GM12878 (cell line): ENCODE measurements around the gene CDKN3. TPM values are rescaled to one million over a fixed set of nuclear protein-coding genes. Genes with fewer than 3 reads are reported as not detected.

Experiments used
- ATAC-seq: fragments of 200-7000 bp; cut with Tn5 transposase; 3 replicates; pipeline ENCODE4 v1.9.1; 2020; ENCODE audit warnings: mild to moderate bottlenecking, moderate library complexity
- BruUV-seq: library from RNA; stranded (reverse); fragments of 400-500 nt; replicated peaks from 2 replicates; lab custom pipeline; 2021; lab: Mats Ljungman, UMichigan
- CTCF ChIA-PET: fragments of 300-600 bp; sonication (Branson Sonifier 250); formaldehyde crosslinking; extraction: SDS; loops from one replicate; lab custom pipeline; 2021; ENCODE audit warnings: inconsistent platforms; lab: Yijun Ruan, JAX
- POLR2A ChIA-PET: fragments of 350-600 bp; formaldehyde crosslinking; extraction: SDS; loops from one replicate; lab custom pipeline; 2021; ENCODE audit warnings: inconsistent platforms; lab: Charles Lee
- RAD21 ChIA-PET: fragments of 300-600 bp; sonication (Branson Sonifier 250); formaldehyde crosslinking; loops from one replicate; lab custom pipeline; 2023; ENCODE audit warnings: antibody characterized with exemption; ENCODE audit not compliant: unreplicated experiment; lab: Charles Lee
- SMC1A ChIA-PET: fragments of 300-600 bp; sonication (Branson Sonifier 250); formaldehyde crosslinking; loops from one replicate; lab custom pipeline; 2023; ENCODE audit not compliant: unreplicated experiment, uncharacterized antibody; lab: Charles Lee
- DNase-seq: peaks from one replicate; pipeline ENCODE4 v3.0.0-alpha.2; 2011; ENCODE audit warnings: low read depth, low spot score
- FAIRE-seq: peaks from 3 replicates; lab custom pipeline; 2011; peaks lifted over from hg19 to GRCh38; lab: Jason Lieb, UNC
- H2AFZ ChIP-seq: 2 replicates; pipeline ENCODE4 v1.6.0; 2011; ENCODE audit warnings: low read depth, low read length, control low read depth; ENCODE audit not compliant: control insufficient read depth
- H3K27ac ChIP-seq: 2 replicates; pipeline ENCODE4 v1.5.1; 2011; ENCODE audit warnings: control low read depth; ENCODE audit not compliant: control insufficient read depth, insufficient read depth
- H3K27me3 ChIP-seq, 2 experiments: replicated peaks in 1 of 2; 2 replicates each; pipeline versions ENCODE4 v1.6.0 to v1.6.1; 2011; ENCODE audit warnings: low read length in 1 of 2; ENCODE audit not compliant: control insufficient read depth in 2 of 2, insufficient read depth in 2 of 2
- H3K36me3 ChIP-seq, 2 experiments: 2 replicates each; pipeline ENCODE4 v1.5.1; 2011; ENCODE audit warnings: low read length in 1 of 2; ENCODE audit not compliant: control insufficient read depth in 2 of 2, insufficient read depth in 2 of 2
- H3K4me1 ChIP-seq: 2 replicates; pipeline ENCODE4 v1.6.1; 2011; ENCODE audit warnings: mild to moderate bottlenecking, low read length, moderate library complexity, mixed read lengths; ENCODE audit not compliant: control insufficient read depth, insufficient read depth
- H3K4me2 ChIP-seq: 2 replicates; pipeline ENCODE4 v1.6.0; 2011; ENCODE audit warnings: control low read depth; ENCODE audit not compliant: control insufficient read depth, insufficient read depth
- H3K4me3 ChIP-seq: fragments of 200-600 bp; sonication (generic); 2 replicates; pipeline ENCODE4 v1.5.1; 2016
- H3K79me2 ChIP-seq: 2 replicates; pipeline ENCODE4 v1.6.0; 2011; ENCODE audit warnings: low read length; ENCODE audit not compliant: control insufficient read depth, insufficient read depth
- H3K9ac ChIP-seq: 2 replicates; pipeline ENCODE4 v1.8.0; 2011; ENCODE audit warnings: low read length, control low read depth, mixed read lengths; ENCODE audit not compliant: control insufficient read depth, insufficient read depth
- H3K9me3 ChIP-seq: replicated peaks from 3 replicates; pipeline ENCODE4 v1.5.1; 2011; ENCODE audit warnings: mild to moderate bottlenecking, low read length; ENCODE audit not compliant: control insufficient read depth, insufficient read depth
- H4K20me1 ChIP-seq: 2 replicates; pipeline ENCODE4 v1.6.0; 2011; ENCODE audit not compliant: control insufficient read depth, insufficient read depth
- BRCA1 ChIP-seq: IDR thresholded peaks from 2 replicates; pipeline ENCODE4 v1.6.1; 2011; ENCODE audit warnings: low read depth, low read length, improper control_type of control experiment
- CBFB ChIP-seq: IDR thresholded peaks from 2 replicates; pipeline ENCODE4 v1.6.1; 2016; ENCODE audit warnings: antibody characterized with exemption, low read depth
- CEBPB ChIP-seq, 2 experiments: fragments of 150-350 bp in 1 of 2; IDR thresholded peaks; 2 replicates each; pipeline ENCODE4 v1.6.1; 2012 to 2014; ENCODE audit warnings: low read depth in 2 of 2, low read length in 2 of 2, borderline replicate concordance in 1 of 2, inconsistent platforms in 1 of 2
- E4F1 ChIP-seq: fragments of 450-650 bp; IDR thresholded peaks from 2 replicates; pipeline ENCODE4 v1.6.1; 2018; ENCODE audit warnings: borderline replicate concordance, mild to moderate bottlenecking; ENCODE audit not compliant: partially characterized antibody
- ESRRA ChIP-seq: IDR thresholded peaks from 2 replicates; pipeline ENCODE4 v1.6.1; 2012; ENCODE audit warnings: mild to moderate bottlenecking, low read length, improper control_type of control experiment
- IKZF1 ChIP-seq: fragments of 450-650 bp; conservative IDR thresholded peaks from 2 replicates; pipeline ENCODE4 v1.6.1; 2017; ENCODE audit warnings: antibody characterized with exemption, mild to moderate bottlenecking
- KAT2A ChIP-seq: conservative IDR thresholded peaks from 2 replicates; pipeline ENCODE4 v1.6.1; 2011; ENCODE audit warnings: low read depth, low read length; ENCODE audit not compliant: control insufficient read depth
- KLF5 ChIP-seq: fragments of 450-650 bp; IDR thresholded peaks from 2 replicates; pipeline ENCODE4 v1.6.1; 2014; ENCODE audit warnings: mild to moderate bottlenecking; ENCODE audit not compliant: partially characterized antibody
- MTA3 ChIP-seq: IDR thresholded peaks from 2 replicates; pipeline ENCODE4 v1.6.1; 2012; ENCODE audit warnings: low read length, inconsistent platforms, borderline replicate concordance
- MXI1 ChIP-seq: fragments of 150-350 bp; IDR thresholded peaks from 2 replicates; pipeline ENCODE4 v1.6.1; 2011; ENCODE audit warnings: low read depth, mild to moderate bottlenecking, inconsistent platforms, low read length, improper control_type of control experiment
- NR2C2 ChIP-seq: IDR thresholded peaks from 2 replicates; pipeline ENCODE4 v1.6.1; 2011; ENCODE audit warnings: borderline replicate concordance, low read depth; ENCODE audit not compliant: control insufficient read depth, insufficient read length
- RB1 ChIP-seq: fragments of 450-650 bp; formaldehyde crosslinking; IDR thresholded peaks from 2 replicates; pipeline ENCODE4 v1.6.1; 2017; ENCODE audit warnings: mild to moderate bottlenecking, borderline replicate concordance
- SREBF2 ChIP-seq: IDR thresholded peaks from 2 replicates; pipeline ENCODE4 v1.6.1; 2012; ENCODE audit warnings: mild to moderate bottlenecking, low read length
- STAT3 ChIP-seq: IDR thresholded peaks from 2 replicates; pipeline ENCODE4 v1.6.1; 2011; ENCODE audit warnings: low read depth, low read length, improper control_type of control experiment
- TCF7 ChIP-seq: IDR thresholded peaks from 2 replicates; pipeline ENCODE4 v1.6.1; 2014; ENCODE audit warnings: antibody characterized with exemption, borderline replicate concordance
- ZNF217 ChIP-seq: fragments of 450-650 bp; IDR thresholded peaks from 2 replicates; pipeline ENCODE4 v1.6.1; 2017; ENCODE audit warnings: antibody characterized with exemption, mild to moderate bottlenecking
- WGBS: methylation state at CpG from one replicate; pipeline ENCODE4 v1.1.6; 2016; ENCODE audit warnings: low lambda C conversion rate; ENCODE audit not compliant: insufficient replicate concordance, insufficient coverage; ENCODE audit errors: missing lambda C conversion rate; 5-methylcytosine and 5-hydroxymethylcytosine counted together
- in situ Hi-C: fragments of 300-500 bp; cut with MboI; formaldehyde crosslinking; loops from 9 replicates; pipeline ENCODE4 v1.14.3; 2018; ENCODE audit warnings: mixed read lengths
- intact Hi-C: fragments of 100-400 bp; cut with micrococcal nuclease; formaldehyde crosslinking; loops from one replicate; pipeline ENCODE4 v1.14.2; 2022; ENCODE audit not compliant: unreplicated experiment
- polyA plus RNA-seq, 11 experiments: library from polyadenylated mRNA; depleted of rRNA in 4 of 11; unstranded in 6 of 11; stranded (reverse) in 5 of 11; fragments of >200 nt; fragmentation: Nextera tagmentation in 4 of 11; fragmentation: Illumina TruSeq in 1 of 11; extraction: Ambion mirVana in 4 of 11; extraction: Trizol in 1 of 11; gene quantifications; 1 replicate in 1 of 11; 2 replicates in 10 of 11; pipeline versions ENCODE4 v1.2.1 to v1.2.3, GENCODE V29; 2011 to 2016; ENCODE audit warnings: inconsistent platforms in 2 of 11, missing spikeins in 2 of 11, low read depth in 1 of 11
- total RNA-seq, 4 experiments: library from RNA; depleted of rRNA in 3 of 4; stranded (reverse); fragments of >200 nt in 3 of 4; fragmentation: Illumina TruSeq in 1 of 4; extraction: Trizol in 1 of 4; gene quantifications; 2 replicates each; pipeline versions ENCODE4 v1.2.1 to v1.2.3, GENCODE V29; 2013 to 2021
- TF ChIP-seq, protein P1 (sequence below): fragments of 450-650 bp; IDR thresholded peaks from 2 replicates; pipeline ENCODE4 v1.6.1; 2017; ENCODE audit warnings: antibody characterized with exemption, mild to moderate bottlenecking, moderate library complexity

CDKN3 gene
- total and polyA plus RNA-seq, 10 of the 15 experiments (the other 5 are each of a cell fraction or from before 2014, with no cell fraction given) = 54.9 to 197 (median 111) TPM

DNA sequence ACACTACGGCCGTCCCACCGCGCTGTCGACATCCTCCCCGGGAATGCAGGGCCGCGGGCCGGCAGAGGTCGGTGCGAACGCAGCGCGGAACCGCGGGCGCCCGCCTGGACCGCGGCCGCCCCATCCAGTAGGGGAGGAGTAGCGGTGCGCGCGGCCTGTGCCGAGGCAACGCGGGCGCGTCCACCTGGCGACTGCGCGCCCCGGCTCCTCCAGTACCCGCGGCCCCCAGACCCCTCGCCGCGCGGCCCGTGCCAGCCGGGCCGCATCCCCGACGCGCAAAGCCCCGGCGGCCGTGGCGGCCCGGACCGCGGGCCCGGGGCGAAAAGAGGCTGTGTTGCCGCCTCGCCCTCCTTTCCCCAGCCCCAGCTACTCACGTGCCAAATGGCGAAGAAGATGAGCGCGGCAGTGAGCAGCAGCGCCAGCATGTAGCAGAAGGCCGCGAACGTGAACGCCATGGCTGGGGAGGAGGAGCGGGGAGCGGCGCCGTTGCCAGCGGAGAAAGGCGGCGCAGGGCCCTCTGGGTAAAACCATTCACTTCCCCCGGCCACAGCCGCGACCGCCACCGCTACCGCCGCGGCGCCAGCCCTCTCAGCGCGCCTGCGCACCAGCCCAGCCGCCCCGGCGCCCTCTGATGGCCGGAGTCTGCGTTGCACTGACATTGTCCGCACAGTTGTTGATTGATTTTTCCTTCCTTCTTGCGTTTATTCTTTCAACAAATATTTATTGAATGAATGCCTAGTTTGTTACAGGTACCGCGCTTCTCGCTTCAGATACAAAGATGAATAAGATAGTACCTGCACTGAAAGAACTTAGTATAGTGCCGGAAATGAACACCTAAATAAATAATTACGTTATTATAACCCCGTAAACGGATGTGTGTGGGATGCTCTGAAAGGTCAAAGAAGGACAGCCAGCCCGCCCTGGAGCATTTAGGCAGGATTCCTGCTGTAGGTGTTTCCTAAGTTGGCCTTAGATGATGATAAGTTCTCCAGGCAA, 44.4 kb downstream of the CDKN3 start, which contains the start of gene CNIH1:
Gene CNIH1 (minus strand): TSS at position 502 of the 996 bp plus-strand sequence. CDS start 47 bp downstream, at position 455.
- ChIA-PET CTCF (interaction anchor here (0.7 to 1.9 kb wide), 12 partner anchors 9 to 48 kb away, joined by 3 to 9 read pairs (median 4); partner anchors contain the start of genes CDKN3 and GMFB), RAD21 (interaction anchor here (0.6 to 1.5 kb wide), 4 partner anchors 9 to 125 kb away, joined by 3 to 4 read pairs (median 4); partner anchors contain the start of gene GMFB), SMC1A (interaction anchor here (0.9 kb wide), 1 partner anchor 47 kb away, joined by 4 read pairs; no protein-coding TSS in a partner anchor), POLR2A (interaction anchor here (0.9 to 1.0 kb wide), 2 partner anchors 33 to 44 kb away, joined by 3 to 8 read pairs; partner anchors contain the start of gene CDKN3)
- peak; percentile 95 for ATAC-seq
- peak within 1 kb of the TSS; percentile 85 for H3K27ac ChIP-seq
- peak within 1 kb of the TSS; percentile 83 for H3K9ac ChIP-seq
- no peaks in the 10 kb centered on the region for H3K27me3 ChIP-seq
- H3K4me2 ChIP-seq = peak within 1 kb of the TSS; percentile 86
- H3K9me3 ChIP-seq = no peaks in the 10 kb centered on the region; the same call in 2 of the 3 replicates
- WGBS = under 1% methylated on average over 86 of the region's 100 CpGs
- no peaks in the 10 kb centered on the region for H3K36me3 ChIP-seq
- peak; percentile 31 for FAIRE-seq
- H4K20me1 ChIP-seq = no peaks in the 10 kb centered on the region
- in situ Hi-C loops = no loop called here
- peak within 1 kb of the TSS; percentile 83 for H2AFZ ChIP-seq
- BruUV-seq = no TSS peak
- H3K4me1 ChIP-seq = peaks cover 9% of the 10 kb centered on the region
- H3K79me2 ChIP-seq = peaks cover 48% of the 10 kb centered on the region
- intact Hi-C loops = loop anchor here (2.0 kb wide), 1 partner anchor 48 kb away; the partner anchor contains the start of gene GMFB
- peak; percentile 63 for DNase-seq
- H3K4me3 ChIP-seq = peak within 1 kb of the TSS; percentile 72
- TF ChIP-seq MTA3 (no peak), STAT3 (no peak), TCF7 (no peak), KAT2A (no peak), ESRRA (no peak), SREBF2 (no peak), RB1 (peak; percentile 90; the same call in 1 of the 2 replicates), CEBPB (IDR thresholded peaks at IDR 0.05; ENCODE audit: borderline replicate concordance in 1 of 2, low read depth in 2 of 2, low read length in 2 of 2) (no peak; a peak in 1 of 4 replicates), NR2C2 (no peak), IKZF1 (peak; percentile 89), KLF5 (no peak), E4F1 (no peak), CBFB (peak; percentile 49; the same call in 1 of the 2 replicates), BRCA1 (no peak), MXI1 (peak; percentile 81; the same call in 1 of the 2 replicates), ZNF217 (peak; percentile 53; the same call in 1 of the 2 replicates)
- TF ChIP-seq, protein P1, sequence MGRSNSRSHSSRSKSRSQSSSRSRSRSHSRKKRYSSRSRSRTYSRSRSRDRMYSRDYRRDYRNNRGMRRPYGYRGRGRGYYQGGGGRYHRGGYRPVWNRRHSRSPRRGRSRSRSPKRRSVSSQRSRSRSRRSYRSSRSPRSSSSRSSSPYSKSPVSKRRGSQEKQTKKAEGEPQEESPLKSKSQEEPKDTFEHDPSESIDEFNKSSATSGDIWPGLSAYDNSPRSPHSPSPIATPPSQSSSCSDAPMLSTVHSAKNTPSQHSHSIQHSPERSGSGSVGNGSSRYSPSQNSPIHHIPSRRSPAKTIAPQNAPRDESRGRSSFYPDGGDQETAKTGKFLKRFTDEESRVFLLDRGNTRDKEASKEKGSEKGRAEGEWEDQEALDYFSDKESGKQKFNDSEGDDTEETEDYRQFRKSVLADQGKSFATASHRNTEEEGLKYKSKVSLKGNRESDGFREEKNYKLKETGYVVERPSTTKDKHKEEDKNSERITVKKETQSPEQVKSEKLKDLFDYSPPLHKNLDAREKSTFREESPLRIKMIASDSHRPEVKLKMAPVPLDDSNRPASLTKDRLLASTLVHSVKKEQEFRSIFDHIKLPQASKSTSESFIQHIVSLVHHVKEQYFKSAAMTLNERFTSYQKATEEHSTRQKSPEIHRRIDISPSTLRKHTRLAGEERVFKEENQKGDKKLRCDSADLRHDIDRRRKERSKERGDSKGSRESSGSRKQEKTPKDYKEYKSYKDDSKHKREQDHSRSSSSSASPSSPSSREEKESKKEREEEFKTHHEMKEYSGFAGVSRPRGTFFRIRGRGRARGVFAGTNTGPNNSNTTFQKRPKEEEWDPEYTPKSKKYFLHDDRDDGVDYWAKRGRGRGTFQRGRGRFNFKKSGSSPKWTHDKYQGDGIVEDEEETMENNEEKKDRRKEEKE = 0 out of 2 replicates have a peak, but pooled peaks have one; percentile 54
